Central memory CD4-positive, alpha-beta T cell (primary cell): Measurements from ENCODE around the gene RCOR1.
A peak's percentile ranks its signal among the peaks of the same experiment; 100 is the strongest.
"Not testable (repeated sequence)": the region's sequence is repeated elsewhere in the genome, so short reads cannot be mapped to it uniquely, and the experiment has no call there.

ENCODE experiments used
- DNase-seq: peaks from one replicate; pipeline ENCODE4 v3.0.0; 2022

RCOR1 gene

GRCh38 chr14:102593825-102594137 is 1.3 kb downstream of the RCOR1 start:
- no peak for DNase-seq

- peak; percentile 45 for DNase-seq
Measured at GRCh38 chr14:102594514-102595175, 2.2 kb downstream of the RCOR1 start.

- no peak for DNase-seq
Measured at GRCh38 chr14:102601378-102601925, 9.0 kb downstream of the RCOR1 start.

- DNase-seq = no peak
Measured at GRCh38 chr14:102602421-102603292, 10.2 kb downstream of the RCOR1 start.

GRCh38 chr14:102603293-102603907 is 11.0 kb downstream of the RCOR1 start:
- DNase-seq = no peak

GRCh38 chr14:102604183-102604582 is 11.7 kb downstream of the RCOR1 start:
- DNase-seq = no peak

- DNase-seq = no peak
Measured at GRCh38 chr14:102605029-102605428, 12.6 kb downstream of the RCOR1 start.

- DNase-seq = no peak
Measured at GRCh38 chr14:102606296-102606695, 13.8 kb downstream of the RCOR1 start.

GRCh38 chr14:102608064-102608446 is 15.6 kb downstream of the RCOR1 start:
- DNase-seq = no peak

GRCh38 chr14:102610968-102611811 is 18.7 kb downstream of the RCOR1 start:
- DNase-seq = no peak

GRCh38 chr14:102616318-102616717 is 23.9 kb downstream of the RCOR1 start:
- no peak for DNase-seq

GRCh38 chr14:102616799-102617198 is 24.4 kb downstream of the RCOR1 start:
- no peak for DNase-seq

GRCh38 chr14:102619012-102619411 is 26.6 kb downstream of the RCOR1 start:
- DNase-seq = not testable (repeated sequence)

- no peak for DNase-seq
Measured at GRCh38 chr14:102620413-102620812, 28.0 kb downstream of the RCOR1 start.

- no peak for DNase-seq
Measured at GRCh38 chr14:102622262-102622885, 29.9 kb downstream of the RCOR1 start.

- DNase-seq = no peak
Measured at GRCh38 chr14:102624666-102625065, 32.2 kb downstream of the RCOR1 start.

GRCh38 chr14:102625564-102626296 is 33.3 kb downstream of the RCOR1 start:
- DNase-seq = no peak

GRCh38 chr14:102626530-102626929 is 34.1 kb downstream of the RCOR1 start:
- DNase-seq = no peak

GRCh38 chr14:102629011-102629444 is 36.6 kb downstream of the RCOR1 start:
- DNase-seq = no peak

GRCh38 chr14:102629808-102630350 is 37.4 kb downstream of the RCOR1 start:
- DNase-seq = no peak

GRCh38 chr14:102630405-102630804 is 38.0 kb downstream of the RCOR1 start:
- no peak for DNase-seq
